ENCODE results near the gene TCTN1. TPM values are rescaled to one million over a fixed set of nuclear protein-coding genes. Genes with fewer than 3 reads are reported as not detected.

TCTN1 gene
- total and polyA plus RNA-seq, 2 donors (not counting 3 experiments of a cell fraction or from before 2014, with no cell fraction given): 21.1 to 23.3 TPM

DNA sequence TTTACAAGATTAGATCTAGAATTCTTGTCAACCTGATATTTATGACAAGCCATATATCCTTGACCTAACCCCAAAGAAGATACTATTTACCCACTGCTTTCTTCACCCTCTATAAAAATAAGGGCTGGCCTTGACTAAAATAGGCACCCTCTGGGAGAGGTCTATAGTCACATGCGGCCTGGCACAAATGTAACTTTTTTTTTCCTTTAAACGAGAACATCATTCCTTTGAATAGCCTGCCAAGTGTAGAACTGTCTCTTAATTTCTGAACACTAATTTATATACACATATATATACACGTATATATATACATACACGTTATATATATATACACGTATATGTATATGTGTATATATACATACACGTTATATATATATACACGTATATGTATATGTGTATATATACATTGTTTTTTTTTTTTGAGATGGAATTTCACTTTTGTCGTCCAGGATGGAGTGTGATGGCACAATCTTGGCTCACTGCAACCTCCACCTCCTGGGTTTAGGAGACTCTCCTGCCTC is 49.4 kb upstream of the TCTN1 start:
- DNase-seq (ENCODE audit: low read depth, low spot score) (no peak), FAIRE-seq (no peak)
- Histone ChIP-seq H3K9ac (replicated peaks; ENCODE audit: extremely low read depth, insufficient read depth, low read length) (no peak overlapping the region), H3K9me3 (replicated peaks; ENCODE audit: control insufficient read depth, insufficient read depth, low read length) (no peaks in the 10 kb centered on the region), H3K27me3 (ENCODE audit: control insufficient read depth in 2 of 2, insufficient read depth in 2 of 2, low read length in 2 of 2) (no peaks in the 10 kb centered on the region), H3K27ac (ENCODE audit: insufficient read depth, low read depth, low read length) (no peak overlapping the region), H3K4me1 (ENCODE audit: control insufficient read depth, extremely low read depth, insufficient read depth, low read length) (no peaks in the 10 kb centered on the region), H3K79me2 (ENCODE audit: control insufficient read depth, insufficient read depth, low read length) (peaks cover 90% of the 10 kb centered on the region), H3K4me2 (ENCODE audit: insufficient read depth, low read length) (no peak overlapping the region), H3K36me3 (ENCODE audit: control insufficient read depth in 2 of 2, extremely low read depth in 1 of 2, insufficient read depth in 2 of 2, low read length in 2 of 2) (no peaks in the 10 kb centered on the region), H3K9me1 (replicated peaks; ENCODE audit: control insufficient read depth, extremely low read depth, insufficient read depth, low read length) (no peaks in the 10 kb centered on the region), H2AFZ (ENCODE audit: low read depth, low read length) (no peak overlapping the region), H3K4me3 (replicated peaks in 1 of 3; ENCODE audit: insufficient read depth in 1 of 3, low read depth in 1 of 3, low read length in 3 of 3) (no peak overlapping the region), H4K20me1 (replicated peaks; ENCODE audit: control insufficient read depth, extremely low read depth, insufficient read depth, low read length) (peaks cover 3% of the 10 kb centered on the region)
- no peak for TF ChIP-seq EZH2 (IDR thresholded peaks at IDR 0.05; ENCODE audit: borderline replicate concordance, low read depth, low read length, severe bottlenecking)
- no peak for TF ChIP-seq GATA2 (IDR thresholded peaks at IDR 0.05; ENCODE audit: insufficient read depth, insufficient read length, low read depth, low read length)
- TF ChIP-seq POLR2A (IDR thresholded peaks at IDR 0.05; ENCODE audit: low read depth, low read length): no peak
- TF ChIP-seq, protein P1, sequence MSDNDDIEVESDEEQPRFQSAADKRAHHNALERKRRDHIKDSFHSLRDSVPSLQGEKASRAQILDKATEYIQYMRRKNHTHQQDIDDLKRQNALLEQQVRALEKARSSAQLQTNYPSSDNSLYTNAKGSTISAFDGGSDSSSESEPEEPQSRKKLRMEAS (IDR thresholded peaks at IDR 0.05; ENCODE audit: insufficient read depth, insufficient read length): no peak
- TF ChIP-seq MYC (IDR thresholded peaks at IDR 0.05; ENCODE audit: low read depth, low read length): no peak
- no peak for TF ChIP-seq JUN (IDR thresholded peaks at IDR 0.05; ENCODE audit: borderline replicate concordance, insufficient read depth, insufficient read length, low read depth)
- TF ChIP-seq POLR2AphosphoS5 (IDR thresholded peaks at IDR 0.05; ENCODE audit: insufficient read depth, low read depth, low read length): no peak
- no peak for TF ChIP-seq FOS (IDR thresholded peaks at IDR 0.05; ENCODE audit: borderline replicate concordance, insufficient read depth, low read length)
- TF ChIP-seq, protein P2, sequence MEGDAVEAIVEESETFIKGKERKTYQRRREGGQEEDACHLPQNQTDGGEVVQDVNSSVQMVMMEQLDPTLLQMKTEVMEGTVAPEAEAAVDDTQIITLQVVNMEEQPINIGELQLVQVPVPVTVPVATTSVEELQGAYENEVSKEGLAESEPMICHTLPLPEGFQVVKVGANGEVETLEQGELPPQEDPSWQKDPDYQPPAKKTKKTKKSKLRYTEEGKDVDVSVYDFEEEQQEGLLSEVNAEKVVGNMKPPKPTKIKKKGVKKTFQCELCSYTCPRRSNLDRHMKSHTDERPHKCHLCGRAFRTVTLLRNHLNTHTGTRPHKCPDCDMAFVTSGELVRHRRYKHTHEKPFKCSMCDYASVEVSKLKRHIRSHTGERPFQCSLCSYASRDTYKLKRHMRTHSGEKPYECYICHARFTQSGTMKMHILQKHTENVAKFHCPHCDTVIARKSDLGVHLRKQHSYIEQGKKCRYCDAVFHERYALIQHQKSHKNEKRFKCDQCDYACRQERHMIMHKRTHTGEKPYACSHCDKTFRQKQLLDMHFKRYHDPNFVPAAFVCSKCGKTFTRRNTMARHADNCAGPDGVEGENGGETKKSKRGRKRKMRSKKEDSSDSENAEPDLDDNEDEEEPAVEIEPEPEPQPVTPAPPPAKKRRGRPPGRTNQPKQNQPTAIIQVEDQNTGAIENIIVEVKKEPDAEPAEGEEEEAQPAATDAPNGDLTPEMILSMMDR (IDR thresholded peaks at IDR 0.05; ENCODE audit: extremely low read depth in 1 of 2, insufficient read depth in 1 of 2, low read depth in 1 of 2, low read length in 2 of 2): no peak
- CTCF ChIA-PET: no interaction called here
- POLR2A ChIA-PET: interaction anchor here (0.7 kb wide), 1 partner anchor 15 kb away, joined by 3 read pairs; no protein-coding TSS in a partner anchor
- dilution Hi-C loops (cut with MboI; ENCODE audit: extremely low pct_ligation_motif_present, low sequenced_read_pairs): no loop called here
- no TSS peak for BruUV-seq (replicated peaks)
- intact Hi-C loops (cut with micrococcal nuclease): no loop called here
